SW 1271 (cell line): ENCODE data around the gene WWC2.
"Not testable (repeated sequence)": the region's sequence is repeated elsewhere in the genome, so short reads cannot be mapped to it uniquely, and the experiment has no call there.

Experiments used
- DNase-seq, 2 experiments: peaks; one replicate each; lab custom pipeline; 2025; lab: John Stamatoyannopoulos, UW

Gene WWC2

DNA sequence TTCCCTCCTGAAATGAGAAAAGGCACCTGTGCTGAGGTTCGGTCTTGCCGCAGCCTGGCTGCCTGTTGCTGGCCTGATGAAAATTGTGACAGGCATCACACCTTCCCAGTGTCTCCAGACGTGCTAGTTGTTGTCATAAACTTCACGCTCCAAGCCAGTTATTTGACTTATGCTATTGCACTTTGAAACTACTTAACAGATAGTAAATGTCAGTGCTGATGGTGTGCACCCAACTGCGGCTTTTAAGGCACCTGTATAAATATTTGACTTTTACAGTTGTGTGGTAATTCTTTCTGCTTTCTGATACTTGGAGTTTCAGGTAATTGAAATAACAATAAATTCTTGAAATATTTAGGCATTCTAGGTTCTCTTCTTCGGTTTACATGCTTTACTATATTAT, 1.8 kb downstream of the WWC2 start:
- DNase-seq: no peak

DNA sequence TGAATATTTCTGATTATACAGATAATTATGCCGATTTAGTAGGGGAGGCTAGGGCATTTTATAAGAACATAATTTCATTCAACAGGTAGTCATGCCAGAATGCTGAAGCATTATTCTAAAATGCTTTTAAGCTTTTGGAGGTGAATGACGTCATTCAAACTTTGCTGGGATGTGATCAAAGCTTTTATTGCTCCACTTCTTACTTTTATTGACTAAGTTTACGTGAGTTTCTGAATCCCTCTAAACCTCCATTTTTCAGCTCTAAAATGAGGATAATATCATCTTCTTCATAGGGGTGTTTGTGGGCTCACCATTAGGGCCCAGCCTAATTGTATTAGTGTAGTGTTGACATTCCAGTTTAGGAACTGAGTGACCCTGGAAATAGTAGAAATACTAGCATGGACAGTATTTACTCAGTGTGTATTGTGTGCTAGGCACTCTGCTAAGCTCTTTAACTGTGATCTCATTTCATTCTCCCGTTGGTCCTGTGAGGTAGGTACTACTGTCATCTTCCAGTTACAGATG, 3.0 kb downstream of the WWC2 start:
- no peak for DNase-seq

DNA sequence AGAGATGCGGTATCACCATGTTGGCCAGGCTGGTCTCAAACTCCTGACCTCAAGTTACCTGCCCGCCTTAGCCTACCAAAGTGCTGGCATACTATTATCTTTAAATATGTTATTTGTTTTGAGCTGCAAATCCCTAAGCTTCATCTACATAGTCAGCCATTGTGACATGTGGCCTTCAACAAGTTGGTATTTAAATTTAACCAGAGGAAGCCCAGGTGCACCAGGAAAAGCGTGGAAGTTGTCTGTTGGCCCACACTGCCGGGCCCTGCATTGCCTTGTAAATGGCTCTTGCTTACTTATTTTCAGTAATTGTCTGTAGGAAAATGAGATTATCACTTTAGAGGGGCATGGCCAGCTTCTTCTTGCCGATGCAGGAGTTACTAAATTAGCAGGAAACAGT, 6.0 kb downstream of the WWC2 start:
- DNase-seq: no peak

DNA sequence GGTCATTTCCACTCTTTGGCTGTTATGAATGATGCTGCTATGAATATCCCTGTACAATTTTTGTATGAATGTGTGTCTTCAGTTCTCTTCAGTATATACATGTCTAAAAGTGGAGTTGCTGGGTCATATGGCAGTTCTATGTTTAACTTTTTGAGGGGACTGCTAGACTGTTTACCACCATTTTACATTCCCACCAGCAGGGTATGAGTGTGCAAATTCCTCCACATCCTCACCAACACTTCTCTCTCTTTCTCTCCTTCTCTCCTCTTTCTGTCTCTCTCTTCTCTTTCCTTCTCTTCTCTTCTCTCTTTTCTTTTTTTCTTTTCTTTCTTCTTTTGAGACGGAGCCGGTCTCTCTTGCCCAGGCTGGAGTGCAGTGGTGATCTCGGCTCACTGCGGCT, 7.8 kb downstream of the WWC2 start:
- no peak for DNase-seq

GRCh38 chr4:183107891-183108459, 8.9 kb downstream of the WWC2 start:
- no peak for DNase-seq

DNA sequence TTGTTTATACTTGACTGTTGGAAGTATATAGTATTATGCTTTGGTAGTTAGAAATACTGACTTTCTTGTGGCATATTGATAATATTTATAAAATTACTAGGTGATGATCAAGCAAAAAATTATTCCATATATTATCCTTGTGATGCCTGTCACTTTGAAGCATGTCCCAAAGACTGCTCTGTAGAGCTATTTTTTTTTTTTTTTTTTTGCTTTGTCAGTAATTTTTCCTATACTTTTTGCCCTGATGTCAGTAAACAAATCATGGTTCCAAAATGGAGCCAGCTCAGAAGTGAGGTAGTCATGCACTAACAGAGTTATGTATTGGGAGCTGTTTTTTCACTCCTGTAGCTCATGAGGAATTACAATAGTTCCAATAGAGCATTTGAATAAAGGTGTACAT, 11.2 kb downstream of the WWC2 start:
- DNase-seq: no peak

- no peak for DNase-seq
Observed at GRCh38 chr4:183111452-183111885, 12.4 kb downstream of the WWC2 start.

DNA sequence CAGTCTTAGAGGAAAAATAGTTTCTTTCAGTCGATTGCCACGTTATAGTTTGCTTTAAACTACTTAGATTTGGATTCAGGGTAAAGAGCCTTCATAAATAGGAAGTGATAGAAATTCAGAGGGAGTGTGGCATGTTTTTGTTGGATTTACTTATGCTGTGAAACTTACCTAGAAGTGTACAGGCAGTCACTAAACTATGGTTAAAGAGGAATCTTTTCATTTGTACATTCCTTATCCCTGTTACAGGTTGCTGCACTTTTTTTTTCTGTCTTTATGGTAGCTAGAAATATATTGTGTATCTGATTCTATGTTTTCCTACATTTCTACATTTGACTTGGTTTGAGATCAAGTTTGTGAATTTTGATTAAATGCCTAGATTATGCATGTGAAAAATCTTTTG, 19.1 kb downstream of the WWC2 start:
- no peak for DNase-seq

- DNase-seq: peak; percentile 17 to 74
Observed at GRCh38 chr4:183118585-183118984, 19.5 kb downstream of the WWC2 start.

DNA sequence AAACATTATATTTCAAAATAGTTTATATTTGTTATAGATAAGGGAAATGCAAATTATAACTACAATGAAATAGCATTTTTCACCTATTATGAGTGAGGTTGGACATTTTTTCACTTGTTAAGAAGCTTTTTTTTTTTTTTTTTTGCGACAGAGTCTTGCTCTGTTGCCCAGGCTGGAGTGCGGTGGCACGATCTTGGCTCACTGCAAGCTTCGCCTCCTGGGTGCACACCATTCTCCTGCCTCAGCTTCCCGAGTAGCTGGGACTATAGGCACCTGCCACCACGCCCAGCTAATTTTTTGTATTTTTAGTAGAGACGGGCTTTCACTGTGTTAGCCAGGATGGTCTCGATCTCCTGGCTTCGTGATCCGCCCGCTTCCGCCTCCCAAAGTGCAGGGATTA, 22.6 kb downstream of the WWC2 start:
- not testable (repeated sequence) for DNase-seq

DNA sequence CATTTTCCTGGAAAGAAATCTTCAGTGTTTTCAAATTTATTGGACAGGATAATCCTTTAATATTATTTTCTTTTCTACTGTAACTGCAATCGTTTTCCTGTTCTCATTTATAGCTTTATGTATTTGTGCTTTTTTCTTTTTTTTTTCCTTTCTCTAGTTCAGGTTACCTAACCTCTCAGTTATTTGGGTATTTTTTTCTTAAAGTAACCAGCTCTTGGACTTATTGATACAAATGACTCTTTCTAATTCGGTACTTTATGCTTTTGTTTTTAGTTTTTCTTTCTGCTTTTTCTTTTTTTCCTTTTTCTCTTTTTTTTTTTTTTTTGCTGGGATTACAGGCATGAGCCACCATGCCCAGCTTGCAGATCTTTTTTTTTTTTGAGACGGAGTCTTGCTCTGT, 25.2 kb downstream of the WWC2 start:
- DNase-seq: no peak

DNA sequence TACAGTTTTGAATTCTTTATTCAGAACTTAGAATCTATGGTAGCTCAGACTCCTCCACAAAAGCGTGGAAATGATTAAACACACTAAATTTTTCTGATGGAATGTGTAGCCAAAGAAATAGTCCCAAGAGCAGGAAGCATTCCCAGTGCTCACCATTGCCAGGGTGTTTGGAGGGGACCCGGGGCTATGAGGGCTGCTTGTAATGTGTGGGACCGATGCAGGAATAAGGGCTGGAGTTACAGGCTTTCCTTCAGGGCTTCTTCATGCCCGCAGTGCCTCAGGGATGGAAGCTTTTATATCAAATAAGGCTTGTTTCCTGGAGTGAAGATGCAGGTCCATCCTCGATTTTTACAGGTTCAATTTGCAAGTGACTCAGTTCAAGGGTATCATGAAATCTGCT, 25.8 kb downstream of the WWC2 start:
- no peak for DNase-seq

DNA sequence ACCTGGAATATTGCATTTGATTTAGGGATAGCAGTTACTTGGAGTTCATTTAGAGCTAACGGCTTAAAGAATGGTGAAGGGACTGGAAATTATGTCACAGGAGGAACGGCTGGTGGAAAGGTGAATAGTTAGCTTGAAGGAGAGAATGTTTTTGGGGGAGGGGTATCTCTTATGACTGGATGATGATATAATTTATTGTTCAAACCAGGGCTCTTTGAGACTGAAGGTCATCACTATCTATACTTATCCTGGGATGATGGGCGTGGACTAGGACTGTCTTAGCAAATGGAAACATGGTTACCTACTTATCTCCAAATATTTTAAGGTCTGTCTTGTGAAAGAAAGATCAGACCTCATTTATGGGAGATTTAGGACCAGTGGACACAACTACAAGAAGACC, 30.1 kb downstream of the WWC2 start:
- DNase-seq: no peak

DNA sequence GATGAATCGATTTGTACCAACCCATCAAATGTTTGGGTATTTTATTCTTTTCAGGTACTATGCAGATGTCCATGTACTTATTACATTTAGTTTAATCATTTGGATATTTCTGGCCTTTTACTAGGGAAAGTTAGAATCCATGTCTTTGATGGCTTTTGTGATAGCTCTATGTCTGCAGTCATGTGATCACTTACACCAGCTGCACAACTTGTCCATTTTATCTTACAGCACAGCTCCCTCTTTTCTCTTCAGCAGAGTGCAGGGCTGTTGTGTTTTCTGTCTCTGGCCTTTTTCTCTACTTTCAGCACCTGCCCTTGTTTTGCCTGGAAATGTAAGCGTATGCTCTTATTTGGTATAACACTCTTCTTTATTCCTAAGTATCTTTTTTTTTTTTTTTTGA, 30.6 kb downstream of the WWC2 start:
- no peak for DNase-seq

- no peak for DNase-seq
Observed at GRCh38 chr4:183130328-183131155, 31.5 kb downstream of the WWC2 start.

DNA sequence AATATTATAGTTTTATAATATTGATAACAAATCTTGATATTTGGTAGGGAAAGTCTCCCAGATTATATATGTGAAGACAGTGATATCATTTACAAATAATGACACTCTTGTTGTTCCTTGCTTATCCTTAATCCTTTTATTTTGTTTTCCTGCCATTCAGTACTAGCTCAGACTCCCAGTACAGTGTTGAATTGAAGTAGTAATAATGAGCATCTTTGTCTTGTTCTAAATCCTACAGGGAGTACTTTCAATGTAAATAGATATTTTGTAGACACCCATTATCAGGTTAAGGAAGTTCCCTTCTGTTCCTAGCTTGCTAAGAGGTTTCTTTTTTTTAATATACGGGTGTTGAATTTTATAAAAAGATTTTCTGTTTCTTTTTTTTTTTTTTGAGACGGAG, 33.0 kb downstream of the WWC2 start:
- DNase-seq: no peak

DNA sequence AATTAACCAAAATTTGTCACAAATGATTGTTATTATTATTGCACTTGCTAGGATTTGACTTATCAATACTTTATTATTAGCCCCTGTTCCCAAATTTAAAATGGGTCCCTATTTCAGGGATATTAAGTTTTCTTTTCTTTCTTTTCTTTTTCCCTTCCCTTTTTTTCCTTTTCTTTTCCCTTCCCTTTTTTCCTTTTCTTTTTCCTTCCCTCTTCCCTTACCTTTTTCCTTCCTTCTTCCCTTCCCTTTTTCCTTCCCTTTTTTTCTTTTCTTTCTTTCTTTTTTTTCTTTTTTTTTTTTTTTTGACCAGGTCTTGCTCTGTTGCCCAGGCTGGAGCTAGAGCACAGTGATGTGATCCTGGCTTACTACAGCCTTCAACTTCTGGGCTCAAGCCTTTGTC, 33.8 kb downstream of the WWC2 start:
- no peak for DNase-seq

GRCh38 chr4:183136855-183137254, 37.8 kb downstream of the WWC2 start:
- DNase-seq: no peak

DNA sequence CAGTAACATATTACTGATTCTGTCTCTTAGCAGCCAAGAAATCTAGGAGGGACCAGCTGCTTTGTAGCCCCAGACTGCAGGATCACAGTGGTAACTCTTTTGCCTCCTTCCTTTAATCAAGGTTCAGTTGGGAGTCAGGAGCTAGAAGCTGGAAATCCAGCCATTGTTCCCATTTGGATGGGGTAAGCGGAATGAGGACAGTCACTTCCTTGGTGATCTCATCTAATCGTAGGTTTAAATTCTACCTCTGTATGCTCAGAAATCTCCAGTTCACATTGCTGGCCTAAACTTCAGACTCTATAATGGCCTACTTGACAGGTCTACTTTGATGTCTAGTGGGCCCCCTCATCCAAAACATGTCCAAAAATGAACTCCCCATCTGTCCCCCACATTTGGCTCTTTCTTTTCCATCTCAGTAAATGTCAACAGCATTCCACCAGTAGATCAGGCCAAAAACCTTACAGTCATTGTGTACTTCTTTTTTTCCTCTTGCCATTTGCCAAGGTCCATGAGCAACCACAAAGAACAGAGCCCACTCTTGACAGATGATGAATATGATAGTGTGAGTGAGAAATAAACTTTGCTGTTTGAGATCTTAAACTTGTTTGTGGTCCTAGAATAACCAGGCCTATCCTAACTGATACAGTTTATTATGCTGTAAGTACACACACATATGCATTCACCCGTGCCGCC, 40.1 kb downstream of the WWC2 start:
- no peak for DNase-seq

- no peak for DNase-seq
Observed at GRCh38 chr4:183139972-183140570, 41.0 kb downstream of the WWC2 start.

DNA sequence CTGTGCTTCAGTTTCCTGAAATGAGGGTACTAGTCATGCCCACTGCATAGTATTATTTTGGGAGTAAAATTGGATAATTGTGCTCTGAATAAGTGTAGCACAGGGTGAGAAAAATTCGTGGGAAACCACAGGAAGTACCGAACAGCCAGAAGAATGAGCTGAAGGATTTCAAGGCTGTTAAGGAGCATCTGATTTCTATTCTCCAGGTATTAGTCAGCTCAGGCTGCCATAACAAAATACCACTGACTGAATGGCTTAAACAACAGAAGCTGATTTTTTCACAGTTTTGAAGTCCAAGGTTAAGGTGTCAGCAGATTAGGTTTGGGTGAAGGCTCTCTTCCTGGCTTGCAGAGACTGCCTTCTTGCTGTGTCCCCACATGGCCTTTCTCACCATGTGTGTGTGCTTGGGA, 41.9 kb downstream of the WWC2 start:
- no peak for DNase-seq

DNA sequence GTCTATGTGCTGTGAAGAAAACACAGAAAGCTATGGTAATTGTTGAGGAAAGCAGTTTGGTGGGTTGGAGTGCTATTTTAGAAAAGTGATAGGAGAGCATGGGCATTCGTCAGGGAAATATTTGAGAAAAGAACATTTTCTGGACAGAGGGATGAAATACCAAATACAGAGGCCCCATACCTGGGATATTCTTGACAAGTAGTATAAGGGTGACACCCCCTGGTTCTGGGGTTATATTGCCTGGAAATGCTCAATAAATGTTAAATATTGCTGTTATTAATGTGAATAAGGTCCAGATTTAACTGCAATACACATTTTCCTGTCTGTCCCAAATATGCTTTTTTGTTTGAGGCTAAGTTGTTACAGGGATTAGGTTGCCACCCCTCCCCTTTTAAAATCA, 42.9 kb downstream of the WWC2 start:
- no peak for DNase-seq
